ENCODE data around the gene C3orf22. TPM values are rescaled to one million over a fixed set of nuclear protein-coding genes. Genes with fewer than 3 reads are reported as not detected.

Gene C3orf22
- total RNA-seq, 2 experiments from 2014 or later, result not detected

DNA sequence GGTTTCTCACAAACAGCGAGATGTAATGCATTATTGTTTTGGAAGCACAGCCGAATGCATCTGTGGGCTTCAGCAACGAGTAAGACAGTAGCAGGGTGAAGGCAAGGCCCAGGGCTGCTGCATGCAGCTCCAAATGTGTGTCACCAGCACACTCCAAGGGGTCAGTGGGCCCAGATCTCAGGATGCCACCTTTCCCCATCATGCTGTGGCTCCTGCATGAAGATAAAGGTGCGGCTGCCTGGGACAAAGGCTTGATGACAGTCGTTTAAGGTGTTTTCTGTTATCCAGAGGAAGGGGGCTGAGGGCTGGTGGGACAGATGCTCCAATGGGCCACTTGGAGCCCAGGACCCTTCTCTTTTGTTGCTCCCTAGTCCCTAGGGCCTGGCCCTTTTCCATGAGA lies 13.2 kb downstream of the C3orf22 start:
- ChIA-PET CTCF (no interaction called here), POLR2A (interaction anchor here (0.6 kb wide), 1 partner anchor 151 kb away, joined by 3 read pairs; the partner anchor contains the start of gene CFAP100)
- Mint-ChIP-seq H3K27me3 (no peaks in the 10 kb centered on the region), H3K36me3 (ENCODE audit: low read depth) (no peaks in the 10 kb centered on the region), H3K27ac (no peak overlapping the region), H3K4me1 (ENCODE audit: low read depth) (peaks cover 2% of the 10 kb centered on the region), H3K9me3 (no peaks in the 10 kb centered on the region), H3K4me3 (no peak overlapping the region)
- intact Hi-C loops (cut with micrococcal nuclease), result no loop called here
- ATAC-seq (no peak), DNase-seq (no peak)
- TF ChIP-seq, protein P1, sequence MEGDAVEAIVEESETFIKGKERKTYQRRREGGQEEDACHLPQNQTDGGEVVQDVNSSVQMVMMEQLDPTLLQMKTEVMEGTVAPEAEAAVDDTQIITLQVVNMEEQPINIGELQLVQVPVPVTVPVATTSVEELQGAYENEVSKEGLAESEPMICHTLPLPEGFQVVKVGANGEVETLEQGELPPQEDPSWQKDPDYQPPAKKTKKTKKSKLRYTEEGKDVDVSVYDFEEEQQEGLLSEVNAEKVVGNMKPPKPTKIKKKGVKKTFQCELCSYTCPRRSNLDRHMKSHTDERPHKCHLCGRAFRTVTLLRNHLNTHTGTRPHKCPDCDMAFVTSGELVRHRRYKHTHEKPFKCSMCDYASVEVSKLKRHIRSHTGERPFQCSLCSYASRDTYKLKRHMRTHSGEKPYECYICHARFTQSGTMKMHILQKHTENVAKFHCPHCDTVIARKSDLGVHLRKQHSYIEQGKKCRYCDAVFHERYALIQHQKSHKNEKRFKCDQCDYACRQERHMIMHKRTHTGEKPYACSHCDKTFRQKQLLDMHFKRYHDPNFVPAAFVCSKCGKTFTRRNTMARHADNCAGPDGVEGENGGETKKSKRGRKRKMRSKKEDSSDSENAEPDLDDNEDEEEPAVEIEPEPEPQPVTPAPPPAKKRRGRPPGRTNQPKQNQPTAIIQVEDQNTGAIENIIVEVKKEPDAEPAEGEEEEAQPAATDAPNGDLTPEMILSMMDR (IDR thresholded peaks at IDR 0.05), result no peak

GRCh38 chr3:126544596-126545281 lies 14.0 kb downstream of the C3orf22 start:
- Mint-ChIP-seq H3K27me3 (no peaks in the 10 kb centered on the region), H3K27ac (no peak overlapping the region), H3K36me3 (ENCODE audit: low read depth) (no peaks in the 10 kb centered on the region), H3K9me3 (no peaks in the 10 kb centered on the region), H3K4me1 (ENCODE audit: low read depth) (peaks cover 2% of the 10 kb centered on the region), H3K4me3 (no peak overlapping the region)
- ChIA-PET CTCF (no interaction called here), POLR2A (interaction anchor here (0.6 kb wide), 1 partner anchor 150 kb away, joined by 3 read pairs; the partner anchor contains the start of gene CFAP100)
- DNase-seq (no peak), ATAC-seq (no peak)
- TF ChIP-seq, protein P1 (IDR thresholded peaks at IDR 0.05), result no peak
- intact Hi-C loops (cut with micrococcal nuclease), result no loop called here

DNA sequence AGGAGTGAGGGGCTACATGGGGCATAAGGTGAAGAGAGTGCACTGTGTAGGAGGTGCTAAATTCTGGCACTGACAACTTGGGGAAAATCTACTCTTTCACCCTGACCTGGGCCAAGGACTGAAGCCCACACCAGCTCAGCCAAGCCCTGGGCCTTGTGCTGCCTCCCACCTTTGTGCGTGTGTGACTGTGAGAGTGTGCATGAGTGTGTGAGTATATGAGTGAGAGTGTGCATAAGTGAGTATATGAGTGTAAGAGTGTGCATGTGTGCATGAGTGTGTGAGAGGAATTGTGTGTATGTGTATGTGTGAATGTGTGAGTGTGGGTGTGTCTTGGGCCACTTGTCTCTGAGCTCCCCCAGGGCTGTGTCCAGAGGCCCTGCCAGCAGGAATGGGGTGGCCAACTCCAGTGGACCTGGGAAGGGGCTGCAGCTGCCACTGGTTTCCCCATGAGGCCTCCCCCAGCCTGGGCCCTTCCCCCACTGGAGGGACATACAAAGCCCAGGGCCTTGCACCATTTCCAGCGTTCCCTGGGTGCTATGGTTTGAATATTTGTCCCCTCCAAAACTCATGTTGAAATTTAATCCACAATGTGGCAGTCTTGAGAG lies 15.2 kb downstream of the C3orf22 start:
- CTCF ChIA-PET, result interaction anchor here (0.8 kb wide), 1 partner anchor 21 kb away, joined by 3 read pairs; no protein-coding TSS in a partner anchor
- POLR2A ChIA-PET, result no interaction called here
- Mint-ChIP-seq H3K9me3 (no peaks in the 10 kb centered on the region), H3K36me3 (ENCODE audit: low read depth) (no peaks in the 10 kb centered on the region), H3K27ac (no peak overlapping the region), H3K4me1 (ENCODE audit: low read depth) (peaks cover 2% of the 10 kb centered on the region), H3K27me3 (no peaks in the 10 kb centered on the region), H3K4me3 (no peak overlapping the region)
- ATAC-seq (no peak), DNase-seq (no peak)
- intact Hi-C loops (cut with micrococcal nuclease), result no loop called here
- TF ChIP-seq, protein P1 (IDR thresholded peaks at IDR 0.05), result no peak

DNA sequence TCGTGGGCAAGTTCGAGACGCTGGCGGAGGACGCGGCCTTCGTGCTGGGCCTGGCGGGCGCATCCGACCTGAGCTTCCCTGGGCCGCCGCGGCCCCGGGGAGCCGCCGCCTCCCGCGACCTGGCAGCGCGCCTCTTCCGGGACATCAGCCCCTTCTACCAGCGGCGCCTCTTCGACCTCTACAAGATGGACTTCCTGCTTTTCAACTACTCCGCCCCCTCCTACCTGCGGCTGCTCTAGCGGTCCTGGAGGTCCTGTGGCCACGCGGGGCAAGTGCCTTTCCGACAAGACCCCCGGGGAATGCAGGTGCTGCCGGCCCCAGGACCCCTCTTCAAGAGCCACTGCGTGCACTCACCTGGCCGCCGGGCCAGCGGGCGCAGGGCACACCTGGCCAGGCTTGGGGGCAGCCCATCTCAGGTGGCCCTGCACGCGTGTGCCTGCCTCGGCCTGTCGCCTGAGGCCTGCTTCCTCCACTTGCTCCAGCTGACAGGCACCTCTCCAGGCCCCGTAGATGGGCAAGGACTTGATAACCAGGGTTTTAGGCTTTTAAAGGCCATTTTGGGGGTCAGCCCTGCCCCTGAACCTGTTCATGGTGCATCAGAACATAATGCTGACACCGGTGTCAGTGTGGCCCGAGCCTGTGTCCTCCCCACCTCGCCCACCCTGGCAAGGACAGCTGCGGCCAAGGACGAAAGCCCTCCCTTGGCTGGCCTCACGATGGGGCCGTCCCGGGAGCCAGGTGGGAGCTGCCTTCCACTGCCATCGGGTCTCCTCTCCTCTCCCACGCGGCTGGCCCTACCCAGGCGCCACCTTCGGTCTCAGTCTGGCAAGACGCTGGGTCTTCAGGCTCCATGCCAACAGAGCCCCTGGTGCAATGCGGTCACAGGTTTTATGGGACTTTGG lies 16.1 kb downstream of the C3orf22 start:
- H3K36me3 Mint-ChIP-seq (ENCODE audit: low read depth), result no peaks in the 10 kb centered on the region
- POLR2A ChIA-PET, result no interaction called here
- DNase-seq, result no peak

More for the DNA sequence above, 16.1 kb downstream of the C3orf22 start:
- CTCF ChIA-PET, result no interaction called here
- no peaks in the 10 kb centered on the region for H3K27me3 Mint-ChIP-seq
- H3K4me1 Mint-ChIP-seq (ENCODE audit: low read depth), result peaks cover 2% of the 10 kb centered on the region
- intact Hi-C loops (cut with micrococcal nuclease), result no loop called here
- H3K9me3 Mint-ChIP-seq, result no peaks in the 10 kb centered on the region
- H3K4me3 Mint-ChIP-seq, result no peak overlapping the region
- no peak for ATAC-seq
- TF ChIP-seq, protein P1 (IDR thresholded peaks at IDR 0.05), result no peak
- H3K27ac Mint-ChIP-seq, result no peak overlapping the region
